Suppressor macrophage treated with lipopolysaccharide for 4 hours (primary cell): Measurements from ENCODE around the gene ARCN1.
A peak's percentile ranks its signal among the peaks of the same experiment; 100 is the strongest.

Experiments used
- DNase-seq: peaks from one replicate; pipeline ENCODE4 v3.0.0-alpha.2; 2020

ARCN1 gene

DNA sequence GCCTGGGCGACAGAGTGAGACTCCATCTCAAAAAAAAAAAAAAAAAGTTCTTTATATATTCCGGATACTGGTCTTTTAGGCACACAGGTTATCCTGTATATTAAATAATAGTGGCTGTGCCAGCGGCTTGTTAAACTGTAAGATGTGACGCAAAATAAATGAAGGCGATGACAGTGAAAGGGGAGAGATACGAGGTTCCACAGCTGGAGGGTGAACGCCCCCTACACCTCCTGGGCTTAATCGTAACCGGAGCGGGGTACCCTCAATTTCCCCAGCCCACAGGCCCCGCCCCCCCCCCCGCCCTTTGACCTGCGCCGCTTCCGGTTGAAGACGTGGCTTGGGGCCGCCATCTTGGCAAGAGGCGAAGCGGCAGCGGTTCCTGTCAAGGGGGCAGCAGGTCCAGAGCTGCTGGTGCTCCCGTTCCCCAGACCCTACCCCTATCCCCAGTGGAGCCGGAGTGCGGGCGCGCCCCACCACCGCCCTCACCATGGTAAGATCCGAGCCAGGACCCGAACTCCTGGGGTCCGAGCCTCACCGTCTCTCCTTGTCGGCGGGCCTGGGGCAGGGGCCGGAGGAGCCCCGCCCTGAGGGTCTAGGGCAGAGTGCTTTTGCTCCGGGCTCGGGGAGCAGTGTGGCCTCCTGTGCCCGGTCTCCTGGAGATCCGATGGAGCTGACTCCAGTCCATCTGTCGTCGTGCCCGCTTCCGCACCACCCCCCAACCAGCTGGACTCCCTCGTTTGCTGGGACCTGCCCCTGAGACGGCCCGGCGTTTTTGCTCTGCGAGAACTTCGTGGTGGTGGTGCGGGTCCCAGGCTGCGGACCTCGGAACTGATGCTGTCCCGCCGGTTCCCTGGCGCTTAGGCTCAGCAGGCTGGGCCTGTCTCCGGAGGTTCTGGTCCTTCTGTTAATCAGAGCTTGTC is at the start of gene ARCN1:
Gene ARCN1 (plus strand): TSS at position 349 of the 920 bp plus-strand sequence. CDS start 139 bp downstream, at position 488.
- peak; percentile 82 for DNase-seq

- DNase-seq, result no peak
Measured at GRCh38 chr11:118522571-118523072, 49.6 kb upstream of the ARCN1 start.

- DNase-seq, result no peak
Measured at GRCh38 chr11:118524356-118524755, 47.9 kb upstream of the ARCN1 start.

- no peak for DNase-seq
Measured at GRCh38 chr11:118524757-118525470, 47.3 kb upstream of the ARCN1 start.

GRCh38 chr11:118526688-118527087 is 45.5 kb upstream of the ARCN1 start:
- DNase-seq, result no peak

DNA sequence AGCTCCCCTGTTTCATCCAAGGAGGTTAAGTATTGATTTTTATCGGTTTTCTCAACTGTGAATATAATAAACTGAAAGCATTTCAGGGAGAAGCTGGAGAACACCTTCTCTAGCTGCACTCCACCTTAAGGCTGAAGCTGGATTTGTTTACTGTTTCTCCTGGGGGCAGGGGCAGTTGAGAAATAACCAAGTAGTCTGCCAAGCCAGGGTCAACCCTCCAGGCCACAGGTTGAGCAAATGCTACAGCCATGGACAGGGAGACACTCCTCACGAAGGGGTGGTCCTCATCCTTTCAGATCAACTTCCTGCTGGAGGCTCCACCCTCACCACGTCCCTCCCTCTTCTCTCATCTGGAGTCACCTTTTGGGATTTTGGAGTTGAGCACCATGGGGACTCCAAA is 45.1 kb upstream of the ARCN1 start, which contains the start of gene TTC36:
Gene TTC36 (plus strand): TSS at position 366 of the 400 bp plus-strand sequence. CDS start 21 bp downstream, at position 387.
- DNase-seq, result no peak

DNA sequence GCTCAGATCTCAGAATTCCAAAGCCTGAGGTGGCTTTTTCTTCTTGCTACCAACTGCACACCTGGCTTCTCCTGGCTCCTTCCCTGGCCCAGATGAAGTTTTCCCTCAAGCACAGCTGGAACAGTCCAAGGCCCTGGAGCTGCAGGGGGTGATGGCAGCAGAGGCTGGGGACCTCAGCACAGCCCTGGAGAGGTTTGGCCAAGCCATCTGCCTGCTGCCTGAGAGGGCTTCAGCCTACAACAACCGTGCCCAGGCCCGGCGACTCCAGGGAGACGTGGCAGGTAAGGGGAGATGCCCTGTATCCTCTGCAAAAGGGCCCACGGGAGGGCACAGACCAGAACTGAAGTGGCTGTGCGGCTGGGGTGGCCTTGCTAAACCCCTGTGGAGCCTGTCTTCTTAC is 43.7 kb upstream of the ARCN1 start:
- DNase-seq, result no peak

DNA sequence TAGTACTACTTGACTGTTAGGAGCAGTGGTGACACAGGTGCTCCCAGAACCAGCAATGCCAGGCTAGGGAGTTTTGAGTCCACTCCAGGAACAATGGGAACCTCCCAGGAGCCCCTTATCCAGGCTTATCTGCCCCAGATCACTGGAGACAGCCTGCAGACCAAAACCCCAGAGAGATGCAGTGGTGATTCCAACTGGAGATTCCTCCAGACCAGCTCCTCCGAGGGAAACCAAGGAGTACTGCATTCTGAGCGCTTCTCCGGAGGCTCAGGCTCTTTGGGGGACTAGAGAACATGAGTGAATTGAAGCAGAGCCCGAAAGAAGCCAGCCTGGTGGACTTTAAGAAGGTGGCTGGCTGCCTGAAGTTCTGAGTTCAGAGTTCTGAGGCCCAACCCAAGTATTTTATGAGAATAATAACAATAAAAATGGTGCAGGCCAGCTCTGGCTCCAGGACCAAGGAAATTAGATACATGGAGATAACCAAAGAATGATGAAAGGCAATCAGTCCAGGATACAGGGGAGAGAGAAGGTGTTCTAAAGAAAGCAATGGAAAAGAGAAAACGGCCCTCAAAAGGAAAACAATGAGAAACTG is 42.5 kb upstream of the ARCN1 start:
- DNase-seq, result no peak

DNA sequence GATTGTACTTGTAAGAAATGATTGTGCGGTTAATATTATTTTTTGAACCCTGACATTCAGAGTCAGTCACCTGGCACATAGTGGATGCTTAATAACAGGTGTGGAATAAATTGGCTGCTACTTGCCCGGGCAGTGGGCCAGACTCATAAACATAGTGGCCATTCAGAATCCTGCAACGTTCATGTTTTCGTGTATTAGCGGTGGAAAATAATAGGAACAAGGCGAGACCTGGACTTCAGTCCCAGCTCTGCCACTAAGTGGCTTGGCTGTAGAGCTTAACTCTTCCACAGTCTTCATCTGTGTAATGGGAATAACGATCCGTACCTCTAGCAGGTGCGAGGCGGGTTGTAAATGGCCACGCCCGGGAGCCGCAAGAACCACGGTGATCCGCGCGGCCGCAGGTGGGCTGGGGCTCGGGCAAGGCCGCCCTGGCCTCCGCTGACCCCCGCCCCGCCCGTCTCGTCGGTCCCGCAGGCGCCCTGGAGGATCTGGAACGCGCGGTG is 42.0 kb upstream of the ARCN1 start:
- DNase-seq, result no peak

GRCh38 chr11:118530683-118531596 is 41.3 kb upstream of the ARCN1 start, which contains the start of gene TMEM25:
TMEM25 (plus strand) TSS chr11:118531192; CDS start chr11:118531802, 610 bp downstream.
- peak; percentile 43 for DNase-seq

- DNase-seq, result no peak
Measured at GRCh38 chr11:118531597-118532084, 40.6 kb upstream of the ARCN1 start.

GRCh38 chr11:118532091-118532490 is 40.1 kb upstream of the ARCN1 start:
- DNase-seq, result no peak

- DNase-seq, result no peak
Measured at GRCh38 chr11:118532852-118533768, 39.1 kb upstream of the ARCN1 start.

GRCh38 chr11:118533769-118534729 is 38.2 kb upstream of the ARCN1 start:
- no peak for DNase-seq

- DNase-seq, result no peak
Measured at GRCh38 chr11:118535261-118535660, 36.9 kb upstream of the ARCN1 start.

DNA sequence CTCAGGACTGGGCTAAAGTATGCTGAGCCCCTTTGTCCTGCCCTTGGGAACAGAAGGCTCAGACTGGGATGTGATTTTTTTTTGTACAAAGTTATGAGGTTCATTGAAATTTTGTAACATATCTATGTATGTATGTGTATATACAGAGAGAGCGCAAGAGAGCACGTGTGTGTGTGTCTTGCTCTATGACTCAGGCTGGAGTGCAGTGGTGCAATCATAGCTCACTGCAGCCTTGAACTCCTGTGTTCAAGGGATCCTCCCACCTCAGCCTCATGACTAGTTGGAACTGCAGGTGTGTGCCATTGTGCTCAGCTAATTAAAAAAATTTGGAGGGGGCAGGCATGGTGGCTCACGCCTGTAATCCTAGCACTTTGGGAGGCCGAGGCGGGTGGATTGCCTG is 35.5 kb upstream of the ARCN1 start:
- DNase-seq, result no peak

- no peak for DNase-seq
Measured at GRCh38 chr11:118537409-118537980, 34.7 kb upstream of the ARCN1 start.

- DNase-seq, result no peak
Measured at GRCh38 chr11:118544010-118544646, 28.1 kb upstream of the ARCN1 start.
